ENCODE results near the gene HRAS.
A peak's percentile ranks its signal among the peaks of the same experiment; 100 is the strongest.

DNA sequence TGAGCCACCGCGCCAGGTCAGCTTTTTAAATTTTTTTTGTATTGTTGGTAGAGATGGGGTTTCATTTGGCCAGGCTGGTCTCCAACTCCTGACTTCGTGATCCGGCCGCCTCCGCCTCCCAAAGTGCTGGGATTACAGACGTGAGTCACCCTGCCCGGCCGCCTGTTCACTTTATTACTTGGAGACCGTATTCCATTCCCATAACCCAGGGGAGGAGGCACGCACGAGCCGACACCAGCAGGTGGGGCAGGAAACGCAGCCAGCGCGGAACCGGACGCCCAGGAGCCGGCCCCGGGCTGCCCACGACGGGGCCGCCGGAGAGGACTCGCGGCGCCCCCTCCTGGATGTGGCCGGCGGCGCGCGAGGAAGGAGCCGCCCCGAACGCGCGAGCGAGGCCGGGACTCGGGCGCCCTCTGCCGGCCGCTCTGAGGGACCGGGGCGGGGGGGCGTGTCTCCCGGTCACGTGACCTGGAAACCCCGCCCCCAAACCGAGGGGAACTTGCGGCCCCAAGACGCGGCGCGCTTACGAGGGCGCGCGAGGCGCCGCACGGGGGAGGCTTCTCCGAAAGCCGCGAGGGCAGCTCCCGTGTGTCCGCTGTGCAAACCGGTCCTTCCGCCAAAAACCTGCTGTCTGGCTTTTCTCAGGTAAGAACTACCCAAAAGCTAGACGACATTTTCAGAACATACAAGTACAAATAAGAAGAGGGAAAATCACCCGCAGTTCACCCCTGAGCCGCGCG is 16.7 kb downstream of the HRAS start:
- TF ChIP-seq, protein P1, sequence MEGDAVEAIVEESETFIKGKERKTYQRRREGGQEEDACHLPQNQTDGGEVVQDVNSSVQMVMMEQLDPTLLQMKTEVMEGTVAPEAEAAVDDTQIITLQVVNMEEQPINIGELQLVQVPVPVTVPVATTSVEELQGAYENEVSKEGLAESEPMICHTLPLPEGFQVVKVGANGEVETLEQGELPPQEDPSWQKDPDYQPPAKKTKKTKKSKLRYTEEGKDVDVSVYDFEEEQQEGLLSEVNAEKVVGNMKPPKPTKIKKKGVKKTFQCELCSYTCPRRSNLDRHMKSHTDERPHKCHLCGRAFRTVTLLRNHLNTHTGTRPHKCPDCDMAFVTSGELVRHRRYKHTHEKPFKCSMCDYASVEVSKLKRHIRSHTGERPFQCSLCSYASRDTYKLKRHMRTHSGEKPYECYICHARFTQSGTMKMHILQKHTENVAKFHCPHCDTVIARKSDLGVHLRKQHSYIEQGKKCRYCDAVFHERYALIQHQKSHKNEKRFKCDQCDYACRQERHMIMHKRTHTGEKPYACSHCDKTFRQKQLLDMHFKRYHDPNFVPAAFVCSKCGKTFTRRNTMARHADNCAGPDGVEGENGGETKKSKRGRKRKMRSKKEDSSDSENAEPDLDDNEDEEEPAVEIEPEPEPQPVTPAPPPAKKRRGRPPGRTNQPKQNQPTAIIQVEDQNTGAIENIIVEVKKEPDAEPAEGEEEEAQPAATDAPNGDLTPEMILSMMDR (IDR thresholded peaks at IDR 0.05), result peak; percentile 100
- peak; percentile 92; the same call in 1 of the 2 replicates for TF ChIP-seq SIN3A (IDR thresholded peaks at IDR 0.05; ENCODE audit: borderline replicate concordance, insufficient read depth, low read depth, low read length)
- TF ChIP-seq, protein P2, sequence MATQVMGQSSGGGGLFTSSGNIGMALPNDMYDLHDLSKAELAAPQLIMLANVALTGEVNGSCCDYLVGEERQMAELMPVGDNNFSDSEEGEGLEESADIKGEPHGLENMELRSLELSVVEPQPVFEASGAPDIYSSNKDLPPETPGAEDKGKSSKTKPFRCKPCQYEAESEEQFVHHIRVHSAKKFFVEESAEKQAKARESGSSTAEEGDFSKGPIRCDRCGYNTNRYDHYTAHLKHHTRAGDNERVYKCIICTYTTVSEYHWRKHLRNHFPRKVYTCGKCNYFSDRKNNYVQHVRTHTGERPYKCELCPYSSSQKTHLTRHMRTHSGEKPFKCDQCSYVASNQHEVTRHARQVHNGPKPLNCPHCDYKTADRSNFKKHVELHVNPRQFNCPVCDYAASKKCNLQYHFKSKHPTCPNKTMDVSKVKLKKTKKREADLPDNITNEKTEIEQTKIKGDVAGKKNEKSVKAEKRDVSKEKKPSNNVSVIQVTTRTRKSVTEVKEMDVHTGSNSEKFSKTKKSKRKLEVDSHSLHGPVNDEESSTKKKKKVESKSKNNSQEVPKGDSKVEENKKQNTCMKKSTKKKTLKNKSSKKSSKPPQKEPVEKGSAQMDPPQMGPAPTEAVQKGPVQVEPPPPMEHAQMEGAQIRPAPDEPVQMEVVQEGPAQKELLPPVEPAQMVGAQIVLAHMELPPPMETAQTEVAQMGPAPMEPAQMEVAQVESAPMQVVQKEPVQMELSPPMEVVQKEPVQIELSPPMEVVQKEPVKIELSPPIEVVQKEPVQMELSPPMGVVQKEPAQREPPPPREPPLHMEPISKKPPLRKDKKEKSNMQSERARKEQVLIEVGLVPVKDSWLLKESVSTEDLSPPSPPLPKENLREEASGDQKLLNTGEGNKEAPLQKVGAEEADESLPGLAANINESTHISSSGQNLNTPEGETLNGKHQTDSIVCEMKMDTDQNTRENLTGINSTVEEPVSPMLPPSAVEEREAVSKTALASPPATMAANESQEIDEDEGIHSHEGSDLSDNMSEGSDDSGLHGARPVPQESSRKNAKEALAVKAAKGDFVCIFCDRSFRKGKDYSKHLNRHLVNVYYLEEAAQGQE (IDR thresholded peaks at IDR 0.05; ENCODE audit: insufficient read depth in 1 of 2, low read depth in 2 of 2, low read length in 1 of 2), result no peak

Measured in Panc1 (cell line).